ENCODE results near the gene CCDC33.

The CCDC33 gene

GRCh38 chr15:74384881-74385643 is 148.9 kb downstream of the CCDC33 start:
- DNase-seq, result no peak

GRCh38 chr15:74385733-74386132 is 149.6 kb downstream of the CCDC33 start:
- DNase-seq, result no peak
